Ovary (tissue), 3 donors: ENCODE data around the gene NCKAP1.

ENCODE experiments used
- EP300 ChIP-seq: sonication (generic); formaldehyde crosslinking; IDR thresholded peaks from one replicate; pipeline ENCODE4 v1.6.1; 2017; ENCODE audit warnings: antibody characterized with exemption
- POLR2A ChIP-seq: fragments of 450-650 bp; IDR thresholded peaks from one replicate; pipeline ENCODE4 v1.6.1; 2017; ENCODE audit warnings: antibody characterized with exemption, mild to moderate bottlenecking, moderate library complexity
- TF ChIP-seq, protein P1 (sequence below), 3 donors: fragments of 450-650 bp in 2 of 3; fragments of 200-600 bp in 1 of 3; IDR thresholded peaks; one replicate each; pipeline versions ENCODE4 v1.5.1 to v1.8.0; 2016 to 2022; ENCODE audit warnings: antibody characterized with exemption in 3 of 3, mild to moderate bottlenecking in 1 of 3
- donor health status: DM: no; HTN: no; CAD: no.

DNA sequence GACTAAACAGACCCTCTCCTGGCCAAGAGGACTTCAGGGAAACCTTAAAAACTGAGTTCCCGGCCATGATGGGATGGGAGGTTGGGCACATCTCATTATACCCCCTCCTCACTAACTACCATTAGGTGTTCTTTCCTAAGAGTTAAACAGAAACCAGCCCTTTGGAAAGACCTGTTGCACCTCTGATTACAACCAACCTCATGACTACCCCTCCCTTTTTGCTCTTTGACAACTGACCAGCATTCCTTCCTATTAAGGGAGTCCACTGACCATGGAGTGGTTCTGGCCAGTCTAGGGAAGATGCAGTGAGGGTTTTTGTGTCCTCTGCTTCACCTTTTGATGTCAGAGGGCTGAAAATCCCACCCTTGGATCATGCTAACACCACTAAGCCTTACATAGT, 127.3 kb downstream of the NCKAP1 start:
- TF ChIP-seq, protein P1, sequence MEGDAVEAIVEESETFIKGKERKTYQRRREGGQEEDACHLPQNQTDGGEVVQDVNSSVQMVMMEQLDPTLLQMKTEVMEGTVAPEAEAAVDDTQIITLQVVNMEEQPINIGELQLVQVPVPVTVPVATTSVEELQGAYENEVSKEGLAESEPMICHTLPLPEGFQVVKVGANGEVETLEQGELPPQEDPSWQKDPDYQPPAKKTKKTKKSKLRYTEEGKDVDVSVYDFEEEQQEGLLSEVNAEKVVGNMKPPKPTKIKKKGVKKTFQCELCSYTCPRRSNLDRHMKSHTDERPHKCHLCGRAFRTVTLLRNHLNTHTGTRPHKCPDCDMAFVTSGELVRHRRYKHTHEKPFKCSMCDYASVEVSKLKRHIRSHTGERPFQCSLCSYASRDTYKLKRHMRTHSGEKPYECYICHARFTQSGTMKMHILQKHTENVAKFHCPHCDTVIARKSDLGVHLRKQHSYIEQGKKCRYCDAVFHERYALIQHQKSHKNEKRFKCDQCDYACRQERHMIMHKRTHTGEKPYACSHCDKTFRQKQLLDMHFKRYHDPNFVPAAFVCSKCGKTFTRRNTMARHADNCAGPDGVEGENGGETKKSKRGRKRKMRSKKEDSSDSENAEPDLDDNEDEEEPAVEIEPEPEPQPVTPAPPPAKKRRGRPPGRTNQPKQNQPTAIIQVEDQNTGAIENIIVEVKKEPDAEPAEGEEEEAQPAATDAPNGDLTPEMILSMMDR (IDR thresholded peaks at IDR 0.05) = no peak
- TF ChIP-seq EP300 (no peak), POLR2A (no peak)
